CD14-positive monocyte (primary cell): ENCODE results near the gene FGFR2. TPM values are rescaled to one million over a fixed set of nuclear protein-coding genes. Genes with fewer than 3 reads are reported as not detected.

ENCODE experiments used
- DNase-seq, 3 donors: peaks; one replicate each; pipeline ENCODE4 v3.0.0-alpha.2; 2011 to 2022
- H2AFZ ChIP-seq: 2 replicates; pipeline ENCODE4 v1.6.0; 2012; ENCODE audit warnings: mild to moderate bottlenecking, low read depth, low read length, inconsistent platforms; ENCODE audit not compliant: insufficient read depth, poor library complexity, severe bottlenecking
- H3K27ac ChIP-seq, 2 donors: 1 replicate in 1 of 2; 2 replicates in 1 of 2; pipeline ENCODE4 v1.5.1; 2012 to 2013; ENCODE audit warnings: low read length in 2 of 2, control low read depth in 1 of 2, inconsistent platforms in 1 of 2, low read depth in 1 of 2, mild to moderate bottlenecking in 1 of 2
- H3K27me3 ChIP-seq, 2 donors: one replicate each; pipeline versions ENCODE4 v1.6.0 to v1.6.1; 2011 to 2013; ENCODE audit warnings: low read length in 2 of 2; ENCODE audit not compliant: control insufficient read depth in 2 of 2, insufficient read depth in 2 of 2
- H3K36me3 ChIP-seq, 2 donors: replicated peaks in 1 of 2; 1 replicate in 1 of 2; 2 replicates in 1 of 2; pipeline versions ENCODE4 v1.5.1 to v1.6.1; 2012 to 2013; ENCODE audit warnings: low read length in 2 of 2, control low read depth in 1 of 2, inconsistent platforms in 1 of 2, mild to moderate bottlenecking in 1 of 2; ENCODE audit not compliant: insufficient read depth in 2 of 2, control insufficient read depth in 1 of 2
- H3K4me1 ChIP-seq, 2 donors: 1 replicate in 1 of 2; 2 replicates in 1 of 2; pipeline versions ENCODE4 v1.5.1 to v1.6.1; 2012 to 2013; ENCODE audit warnings: low read length in 2 of 2, control low read depth in 1 of 2, inconsistent platforms in 1 of 2, mild to moderate bottlenecking in 1 of 2, moderate library complexity in 1 of 2; ENCODE audit not compliant: insufficient read depth in 2 of 2, control insufficient read depth in 1 of 2
- H3K4me2 ChIP-seq: replicated peaks from 2 replicates; pipeline ENCODE3; 2012; ENCODE audit warnings: low read length, moderate library complexity, mild to moderate bottlenecking; ENCODE audit not compliant: poor library complexity, severe bottlenecking; ENCODE audit errors: extremely low read depth
- H3K4me3 ChIP-seq, 3 experiments: fragments of 200-600 bp in 1 of 3; sonication (generic) in 1 of 3; replicated peaks in 1 of 3; 1 replicate in 2 of 3; 2 replicates in 1 of 3; pipeline ENCODE4 v1.5.1; 2011 to 2013; ENCODE audit warnings: low read length in 3 of 3, mild to moderate bottlenecking in 3 of 3, control low read depth in 2 of 3, low read depth in 2 of 3, inconsistent platforms in 1 of 3, moderate library complexity in 1 of 3
- H3K79me2 ChIP-seq: 2 replicates; pipeline ENCODE4 v1.6.0; 2012; ENCODE audit warnings: mild to moderate bottlenecking, control low read depth, inconsistent platforms, low read length, moderate library complexity; ENCODE audit not compliant: insufficient read depth
- H3K9ac ChIP-seq: 2 replicates; pipeline ENCODE4 v1.6.0; 2017; ENCODE audit warnings: low read length, mild to moderate bottlenecking; ENCODE audit not compliant: insufficient read depth, poor library complexity, severe bottlenecking
- H3K9me3 ChIP-seq, 2 donors: replicated peaks in 1 of 2; 1 replicate in 1 of 2; 2 replicates in 1 of 2; pipeline versions ENCODE4 v1.5.1 to v1.6.1; 2012 to 2013; ENCODE audit warnings: low read length in 2 of 2, control low read depth in 1 of 2; ENCODE audit not compliant: control insufficient read depth in 1 of 2, insufficient read depth in 1 of 2
- H4K20me1 ChIP-seq: 2 replicates; pipeline ENCODE4 v1.6.0; 2012; ENCODE audit warnings: mild to moderate bottlenecking, low read length, control low read depth, moderate library complexity; ENCODE audit not compliant: insufficient read depth
- H3K27ac Mint-ChIP-seq, 7 donors: one replicate each; pipeline ENCODE4 v1.8.0; 2020; ENCODE audit warnings: mild to moderate bottlenecking in 7 of 7, mixed read lengths in 7 of 7, moderate library complexity in 6 of 7, inconsistent platforms in 2 of 7
- H3K27me3 Mint-ChIP-seq, 3 donors: one replicate each; pipeline ENCODE4 v1.8.0; 2021 to 2022; ENCODE audit warnings: low read depth in 3 of 3, mild to moderate bottlenecking in 3 of 3, mixed read lengths in 3 of 3, moderate library complexity in 3 of 3, inconsistent platforms in 1 of 3
- H3K36me3 Mint-ChIP-seq, 2 donors: one replicate each; pipeline ENCODE4 v1.8.0; 2020; ENCODE audit warnings: mixed read lengths in 2 of 2, inconsistent platforms in 1 of 2, mild to moderate bottlenecking in 1 of 2
- H3K4me1 Mint-ChIP-seq: one replicate; pipeline ENCODE4 v1.8.0; 2020; ENCODE audit warnings: mild to moderate bottlenecking, mixed read lengths
- H3K4me3 Mint-ChIP-seq, 2 donors: one replicate each; pipeline ENCODE4 v1.8.0; 2020; ENCODE audit warnings: mild to moderate bottlenecking in 2 of 2, mixed read lengths in 2 of 2, moderate library complexity in 1 of 2
- H3K9me3 Mint-ChIP-seq, 7 donors: one replicate each; pipeline ENCODE4 v1.8.0; 2020 to 2022; ENCODE audit warnings: mixed read lengths in 7 of 7, mild to moderate bottlenecking in 6 of 7, moderate library complexity in 6 of 7, inconsistent platforms in 2 of 7
- CTCF ChIP-seq: fragments of 200-600 bp; IDR thresholded peaks from one replicate; pipeline ENCODE4 v1.8.0; 2022; ENCODE audit warnings: antibody characterized with exemption, mild to moderate bottlenecking
- WGBS: methylation state at CpG from one replicate; pipeline ENCODE4 v1.1.5; 2013; ENCODE audit warnings: missing lambda C conversion rate; ENCODE audit not compliant: insufficient coverage; 5-methylcytosine and 5-hydroxymethylcytosine counted together
- intact Hi-C, 2 donors: fragments of 100-400 bp; cut with micrococcal nuclease; formaldehyde crosslinking; loops; one replicate each; pipeline versions ENCODE4 v1.15.0 to v1.15.1; 2023
- polyA plus RNA-seq, 3 donors: library from polyadenylated mRNA; depleted of rRNA in 1 of 3; unstranded in 2 of 3; stranded (reverse) in 1 of 3; fragments of 300-500 nt in 2 of 3; fragments of >200 nt in 1 of 3; fragmentation: Illumina TruSeq in 2 of 3; gene quantifications; 1 replicate in 2 of 3; 2 replicates in 1 of 3; pipeline ENCODE4 v1.2.3, GENCODE V29; 2012 to 2021

The FGFR2 gene
- polyA plus RNA-seq, 3 donors, result not detected

- Histone ChIP-seq H3K79me2 (no peaks in the 10 kb centered on the region), H3K9ac (no peak overlapping the region), H2AFZ (no peak overlapping the region), H3K27ac (no peak overlapping the region), H3K9me3 (no peaks in the 10 kb centered on the region), H3K4me3 (no peak overlapping the region), H3K4me2 (no peak overlapping the region), H3K36me3 (no peaks in the 10 kb centered on the region), H3K27me3 (peaks cover 0 to under 1% of the 10 kb centered on the region in 2 donors), H3K4me1 (no peaks in the 10 kb centered on the region), H4K20me1 (no peaks in the 10 kb centered on the region)
- Mint-ChIP-seq H3K27ac (no peak overlapping the region), H3K4me1 (no peaks in the 10 kb centered on the region), H3K36me3 (no peaks in the 10 kb centered on the region), H3K4me3 (no peak overlapping the region), H3K9me3 (peaks cover 0 to 3% (median 0%) of the 10 kb centered on the region in 7 donors), H3K27me3 (peaks cover 0 to 3% (median 1%) of the 10 kb centered on the region in 3 donors)
- WGBS, result 95% methylated on average over 5 of the region's 6 CpGs
- DNase-seq, result no peak
- TF ChIP-seq CTCF, result no peak
- intact Hi-C loops, result no loop called here
These were observed 15.0 kb downstream of the FGFR2 start for GRCh38 chr10:121583258-121583657.

GRCh38 chr10:121580276-121581116 is 17.7 kb downstream of the FGFR2 start:
- H3K4me1 Mint-ChIP-seq, result no peaks in the 10 kb centered on the region
- TF ChIP-seq CTCF, result no peak
- intact Hi-C loops, result no loop called here
- no peaks in the 10 kb centered on the region for H3K27me3 ChIP-seq
- H3K4me2 ChIP-seq, result no peak overlapping the region
- no peaks in the 10 kb centered on the region for H4K20me1 ChIP-seq
- WGBS, result 68% methylated on average over 14 of the region's 22 CpGs
- H3K9me3 ChIP-seq, result no peaks in the 10 kb centered on the region
- no peaks in the 10 kb centered on the region for H3K4me1 ChIP-seq
- no peaks in the 10 kb centered on the region for H3K79me2 ChIP-seq
- no peaks in the 10 kb centered on the region for H3K36me3 ChIP-seq
- no peak overlapping the region for H2AFZ ChIP-seq
- peaks cover 1 to 5% (median 3%) of the 10 kb centered on the region in 3 donors for H3K27me3 Mint-ChIP-seq
- no peak overlapping the region for H3K4me3 ChIP-seq
- H3K9me3 Mint-ChIP-seq, result peaks cover 0 to 3% (median 0%) of the 10 kb centered on the region in 7 donors
- H3K36me3 Mint-ChIP-seq, result no peaks in the 10 kb centered on the region
- no peak overlapping the region for H3K9ac ChIP-seq
- no peak for DNase-seq
- H3K4me3 Mint-ChIP-seq, result no peak overlapping the region
- no peak overlapping the region for H3K27ac Mint-ChIP-seq
- H3K27ac ChIP-seq, result no peak overlapping the region
